HG03469 (cell line): ENCODE measurements around the gene TMEM51.

Source experiments
- ATAC-seq: cut with Tn5 transposase; IDR thresholded peaks from one replicate; pipeline ENCODE4 v1.9.1; 2021; ENCODE audit warnings: mild to moderate bottlenecking, moderate library complexity, moderate number of reproducible peaks; ENCODE audit not compliant: unreplicated experiment

TMEM51 gene

DNA sequence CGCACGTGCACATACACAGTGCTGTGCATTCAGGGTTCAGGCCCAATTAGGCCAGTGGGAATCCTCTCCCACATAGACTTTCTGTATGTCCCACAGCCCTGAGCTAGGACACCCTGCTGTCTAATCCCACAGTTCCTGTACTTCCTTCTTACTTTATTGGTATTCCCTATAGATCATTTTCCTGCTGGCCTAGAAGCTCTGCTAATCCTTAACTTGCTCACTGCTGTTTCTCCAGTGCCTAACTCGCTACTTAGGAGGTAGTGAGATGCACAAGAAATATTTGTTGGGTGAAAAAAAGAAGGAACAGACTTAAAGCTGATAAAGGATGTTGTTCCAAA lies 59.4 kb downstream of the TMEM51 start:
- ATAC-seq: no peak

DNA sequence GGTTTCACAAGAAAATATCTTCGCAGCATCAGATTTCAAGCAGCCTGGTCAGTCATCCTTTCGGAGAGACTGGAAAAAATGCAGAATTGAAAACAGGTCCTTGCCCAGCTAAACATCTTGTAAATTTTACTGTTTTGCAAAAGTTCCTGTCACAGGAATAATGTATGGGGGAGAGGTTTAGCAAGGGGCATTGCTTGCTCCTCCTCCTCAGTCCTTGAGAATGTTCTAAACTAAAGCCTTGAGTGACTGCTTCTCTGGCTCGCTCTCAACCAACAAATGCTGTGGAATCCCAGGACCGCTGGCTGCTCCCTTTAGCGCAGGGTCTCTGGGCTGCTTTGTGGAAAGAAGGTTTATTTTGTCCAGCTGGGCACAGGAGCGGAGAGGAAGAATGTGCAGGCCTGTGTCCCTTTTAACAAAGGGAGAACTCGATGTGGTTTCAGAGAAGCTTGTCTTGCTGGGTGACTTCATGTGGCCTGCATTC lies 59.8 kb downstream of the TMEM51 start:
- no peak for ATAC-seq

DNA sequence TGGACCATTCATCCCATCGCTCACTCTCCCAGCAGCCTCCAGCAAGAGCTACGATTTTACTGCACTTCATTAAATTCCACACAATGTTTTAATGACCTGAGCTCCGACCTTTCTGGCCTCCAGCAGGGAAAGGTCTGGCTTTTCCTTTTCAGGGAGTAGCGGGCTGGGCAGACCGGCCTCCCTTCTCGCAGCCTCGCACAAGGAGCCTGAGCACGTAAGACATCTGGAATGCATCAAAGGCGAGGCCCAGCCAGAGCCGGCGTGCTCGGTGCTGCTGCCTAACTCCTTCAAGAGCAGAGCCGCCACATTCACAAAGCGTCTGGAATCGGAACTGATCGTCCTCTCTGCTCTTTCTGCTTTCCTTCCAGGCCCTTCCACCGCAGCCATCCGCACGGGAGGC lies 61.0 kb downstream of the TMEM51 start:
- no peak for ATAC-seq

DNA sequence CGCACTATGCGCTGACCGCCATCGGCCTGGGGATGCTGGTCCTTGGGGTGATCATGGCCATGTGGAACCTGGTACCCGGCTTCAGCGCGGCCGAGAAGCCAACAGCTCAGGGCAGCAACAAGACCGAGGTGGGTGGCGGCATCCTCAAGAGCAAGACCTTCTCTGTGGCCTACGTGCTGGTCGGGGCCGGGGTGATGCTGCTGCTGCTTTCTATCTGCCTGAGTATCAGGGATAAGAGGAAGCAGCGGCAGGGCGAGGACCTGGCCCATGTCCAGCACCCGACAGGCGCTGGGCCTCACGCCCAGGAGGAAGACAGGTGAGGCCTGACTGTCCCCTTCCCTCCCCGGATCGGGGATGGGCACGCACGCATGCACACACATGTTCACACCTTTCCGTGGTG lies 61.6 kb downstream of the TMEM51 start:
- no peak for ATAC-seq

- no peak for ATAC-seq
Measured at GRCh38 chr1:15217654-15218053, 64.1 kb downstream of the TMEM51 start.

DNA sequence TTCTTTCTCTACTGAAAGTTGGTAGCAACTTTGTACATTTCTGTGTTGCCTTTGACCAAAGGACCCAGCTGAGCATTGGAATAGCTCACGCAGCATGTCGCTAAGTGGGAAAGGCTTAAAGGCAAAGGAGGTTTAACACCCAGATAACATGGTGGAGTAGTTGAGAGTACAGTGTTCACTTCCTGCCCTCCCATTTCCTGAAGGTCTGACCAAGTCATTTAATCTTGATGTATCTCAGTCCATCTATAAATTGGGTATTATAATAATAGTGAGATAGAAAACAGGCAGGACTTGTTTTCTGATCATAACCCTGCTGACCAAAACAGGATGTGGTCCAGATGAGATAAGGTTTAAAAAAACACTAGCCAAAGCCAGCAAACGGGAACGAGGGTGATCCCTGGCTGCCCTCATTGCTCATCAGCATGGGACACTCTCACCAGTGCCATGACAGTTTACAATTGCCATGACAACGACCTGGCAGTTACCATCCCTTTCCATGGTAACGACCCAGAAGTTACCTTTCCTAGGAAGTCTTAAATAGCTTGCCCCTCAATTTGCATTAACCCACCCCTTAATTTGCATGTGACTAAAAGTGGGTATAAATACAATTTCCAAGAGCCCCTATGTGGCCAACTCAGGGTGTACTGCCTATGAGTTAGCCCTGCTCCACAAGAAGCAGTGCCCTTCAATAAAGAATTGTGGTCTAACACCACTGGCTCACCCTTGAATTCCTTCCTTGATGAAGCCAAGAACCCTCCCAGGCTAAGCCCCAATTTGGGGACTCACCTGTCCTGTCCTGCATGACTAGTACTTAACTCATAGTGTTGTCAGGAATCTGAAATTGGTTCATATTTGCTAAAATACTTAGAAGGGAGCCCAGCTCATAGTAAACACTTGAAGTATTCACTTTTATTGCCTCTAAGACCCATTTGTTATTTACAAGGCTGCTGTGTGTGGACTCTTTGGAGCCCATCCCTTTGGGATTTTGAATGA lies 65.0 kb downstream of the TMEM51 start:
- no peak for ATAC-seq

DNA sequence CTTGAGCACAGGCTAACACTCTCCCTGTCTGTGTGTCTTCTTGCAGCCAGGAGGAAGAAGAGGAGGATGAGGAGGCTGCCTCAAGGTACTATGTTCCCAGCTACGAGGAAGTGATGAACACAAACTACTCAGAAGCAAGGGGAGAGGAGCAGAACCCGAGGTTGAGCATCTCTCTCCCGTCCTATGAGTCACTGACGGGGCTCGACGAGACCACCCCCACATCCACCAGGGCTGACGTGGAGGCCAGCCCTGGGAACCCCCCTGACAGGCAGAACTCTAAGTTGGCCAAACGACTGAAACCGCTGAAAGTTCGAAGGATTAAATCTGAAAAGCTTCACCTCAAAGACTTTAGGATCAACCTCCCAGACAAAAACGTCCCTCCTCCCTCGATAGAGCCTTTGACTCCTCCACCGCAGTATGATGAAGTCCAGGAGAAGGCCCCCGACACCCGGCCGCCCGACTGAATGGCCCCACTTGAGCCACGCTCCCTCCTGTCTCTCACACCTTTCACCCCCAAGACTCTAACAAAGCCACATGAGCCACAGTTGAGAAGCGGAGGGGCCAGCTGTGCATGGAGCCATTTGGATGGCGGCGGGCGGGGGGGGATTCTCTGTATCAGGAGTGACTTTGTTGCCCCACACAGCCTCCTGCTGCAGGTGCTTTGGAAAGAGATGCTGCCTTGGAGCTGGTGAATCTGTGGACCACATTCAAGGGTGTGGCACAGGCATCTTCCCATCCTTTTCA lies 65.9 kb downstream of the TMEM51 start:
- no peak for ATAC-seq

DNA sequence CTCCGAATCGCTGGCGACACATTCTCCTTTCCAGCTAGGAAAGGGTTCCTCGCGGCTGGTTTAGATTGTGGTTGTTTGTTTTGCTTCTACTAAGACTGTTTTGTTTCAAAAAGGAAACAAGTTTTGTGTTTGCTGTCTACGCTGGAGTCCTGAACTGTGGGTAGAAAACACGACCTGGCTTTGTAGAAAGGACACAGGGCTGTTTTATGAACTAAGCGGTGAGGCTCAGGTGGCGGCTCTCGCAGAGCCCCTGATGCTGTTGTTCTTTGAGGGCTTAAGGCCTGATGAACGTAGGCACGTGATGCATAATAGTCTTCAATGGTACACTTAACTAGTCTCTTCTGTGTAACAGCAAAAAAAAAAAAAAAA lies 66.5 kb downstream of the TMEM51 start:
- ATAC-seq: no peak

- ATAC-seq: no peak
Measured at GRCh38 chr1:15220825-15221431, 67.4 kb downstream of the TMEM51 start.

DNA sequence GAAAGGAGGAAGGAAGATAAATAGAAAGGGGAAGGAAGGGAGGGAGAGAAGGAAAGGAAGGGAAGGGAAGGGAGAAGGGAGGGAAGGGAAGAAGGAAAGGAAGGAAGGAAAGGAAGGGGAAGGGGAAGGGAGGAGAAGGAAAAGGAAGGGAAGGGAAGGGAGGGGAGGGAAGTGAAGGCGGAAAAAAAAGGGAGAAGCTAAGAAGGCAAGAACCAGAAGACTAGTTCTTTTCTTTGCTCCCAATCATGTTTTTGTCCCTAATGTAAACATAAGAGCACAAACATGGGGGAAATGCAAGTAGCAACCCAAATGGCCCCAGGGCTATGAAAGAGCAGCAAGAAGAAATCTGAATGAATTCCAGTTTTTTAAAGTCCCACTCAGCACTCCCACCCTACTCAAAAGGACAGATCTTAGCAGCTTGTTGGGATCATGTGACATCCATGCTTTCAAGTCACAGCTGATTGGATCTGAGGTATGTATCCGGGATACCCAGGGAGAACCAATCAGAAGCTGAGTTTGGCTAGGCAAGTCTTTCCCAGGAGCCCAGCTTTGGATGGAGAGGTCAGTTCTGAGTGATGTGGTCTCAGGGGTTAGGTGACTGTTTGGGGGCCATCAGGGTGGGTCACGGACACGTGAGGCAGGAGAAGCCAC lies 69.2 kb downstream of the TMEM51 start:
- no peak for ATAC-seq

- no peak for ATAC-seq
Measured at GRCh38 chr1:15224259-15224869, 70.8 kb downstream of the TMEM51 start.

GRCh38 chr1:15224974-15225373 lies 71.4 kb downstream of the TMEM51 start:
- no peak for ATAC-seq

DNA sequence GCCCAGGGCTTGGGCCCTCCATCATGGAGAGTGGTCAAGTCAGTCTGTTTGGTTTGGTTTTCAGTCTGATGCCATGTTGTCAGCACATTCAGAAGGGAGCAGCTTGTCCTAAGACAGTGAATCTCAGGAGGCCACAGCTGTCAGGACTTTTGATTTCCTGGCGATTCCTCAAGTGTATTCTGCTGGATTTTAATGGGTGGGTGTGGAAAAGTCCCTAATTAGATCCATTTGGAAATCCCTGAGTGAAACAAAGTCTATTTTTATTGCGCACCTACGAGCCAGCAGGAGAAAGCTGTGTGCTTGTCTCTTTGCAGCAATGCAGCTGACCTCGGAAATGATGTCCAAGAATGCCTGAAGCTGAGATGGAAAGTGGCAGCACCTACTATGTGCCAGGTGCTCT lies 71.9 kb downstream of the TMEM51 start:
- ATAC-seq: no peak

DNA sequence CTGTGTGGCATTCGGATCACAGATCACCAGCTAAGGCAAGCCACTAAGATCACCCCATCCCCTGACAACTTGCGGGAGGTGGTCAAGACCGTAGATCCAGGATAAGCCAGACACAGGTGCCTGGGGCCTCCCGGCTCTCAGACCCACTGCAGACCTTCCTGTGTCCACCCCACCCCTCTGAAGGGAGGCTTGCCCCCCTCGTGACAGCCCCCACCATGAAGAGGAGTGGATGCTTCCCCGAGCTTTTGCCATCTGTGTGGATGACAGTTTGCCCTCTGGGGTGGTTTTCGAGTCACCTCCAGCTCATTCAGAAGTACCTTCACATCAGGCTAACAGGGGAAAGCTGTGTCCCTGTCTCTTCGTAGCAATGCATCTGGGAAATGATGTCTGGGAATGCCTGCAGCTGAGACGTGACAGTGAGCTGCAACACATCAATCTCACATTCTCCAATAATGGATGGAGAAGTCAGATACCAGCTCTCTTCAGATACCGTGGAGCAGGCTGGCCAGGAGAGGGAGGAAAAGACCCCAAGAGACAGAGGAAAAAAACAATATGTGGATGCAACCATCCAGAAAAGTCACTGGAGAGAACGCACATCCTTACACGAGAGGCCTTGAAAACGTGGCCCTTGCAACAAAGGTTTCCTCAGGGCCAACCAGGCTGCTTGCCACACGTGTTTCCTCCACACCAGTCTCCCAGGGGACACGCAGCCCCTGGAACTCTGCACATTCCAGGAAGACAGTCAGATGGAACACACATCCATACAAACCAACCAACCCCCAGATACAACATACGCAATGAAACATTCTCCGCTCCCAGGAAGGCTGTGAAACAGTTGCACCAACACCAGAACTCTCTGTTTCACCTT lies 73.1 kb downstream of the TMEM51 start:
- ATAC-seq: no peak

DNA sequence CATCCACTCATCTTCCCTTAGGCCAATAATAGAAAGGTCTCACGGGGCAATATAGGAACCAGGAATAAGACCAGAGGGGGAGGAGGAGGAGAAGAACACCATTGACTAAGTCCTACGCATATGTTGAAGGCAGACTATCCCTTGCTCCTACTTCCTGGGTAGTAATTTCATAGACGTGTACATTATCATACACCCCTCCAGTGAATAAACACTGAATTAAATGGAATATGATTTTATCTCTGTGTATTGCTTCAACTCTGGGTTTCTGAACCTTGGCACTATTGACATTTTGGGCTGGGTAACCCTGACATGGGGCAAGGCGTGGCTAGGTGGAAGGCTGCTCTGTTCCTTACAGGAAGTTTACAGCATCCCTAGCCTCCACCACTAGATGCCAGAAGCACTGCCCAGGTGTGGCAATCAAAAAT lies 76.2 kb downstream of the TMEM51 start:
- no peak for ATAC-seq

- no peak for ATAC-seq
Measured at GRCh38 chr1:15231714-15232201, 78.2 kb downstream of the TMEM51 start.

GRCh38 chr1:15233689-15234088 lies 80.1 kb downstream of the TMEM51 start:
- ATAC-seq: no peak

DNA sequence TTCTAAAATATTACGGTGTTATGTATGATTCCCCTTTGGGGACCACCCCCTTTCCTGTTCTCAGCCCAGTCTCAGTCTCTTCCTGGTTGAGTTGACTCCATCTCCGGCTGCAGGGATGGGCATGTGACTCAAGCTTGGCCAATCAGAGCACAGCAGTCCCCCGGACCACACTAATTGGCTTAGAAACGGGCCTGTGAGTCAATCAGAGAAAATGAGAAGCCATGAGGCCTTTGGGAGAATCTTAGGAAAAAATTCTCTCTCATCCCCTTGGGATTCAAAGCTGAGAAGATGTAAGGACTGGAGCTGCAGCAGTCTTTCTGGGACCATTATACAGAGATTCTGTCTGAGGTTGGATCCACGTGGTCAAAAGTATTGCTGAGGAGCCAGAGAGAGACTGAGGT lies 82.8 kb downstream of the TMEM51 start:
- ATAC-seq: no peak

- no peak for ATAC-seq
Measured at GRCh38 chr1:15236746-15237145, 83.2 kb downstream of the TMEM51 start.

- no peak for ATAC-seq
Measured at GRCh38 chr1:15238789-15239188, 85.2 kb downstream of the TMEM51 start.
